Endothelial cell of umbilical vein (primary cell): ENCODE results near the gene GUK1. TPM values are rescaled to one million over a fixed set of nuclear protein-coding genes. Genes with fewer than 3 reads are reported as not detected.

Experiments
- BruUV-seq: library from RNA; stranded (reverse); fragments of 400-500 nt; replicated peaks from 2 replicates; lab custom pipeline; 2021; lab: Mats Ljungman, UMichigan
- CTCF ChIA-PET: fragments of 300-600, 350-600 bp; sonication (Branson Sonifier 250); formaldehyde crosslinking; loops from one replicate; lab custom pipeline; 2021; ENCODE audit warnings: antibody characterized with exemption, inconsistent platforms; lab: Charles Lee
- POLR2A ChIA-PET: fragments of 300-600, 350-600 bp; sonication (Branson Sonifier 250); formaldehyde crosslinking; loops from one replicate; lab custom pipeline; 2021; ENCODE audit warnings: antibody characterized with exemption, inconsistent platforms; lab: Charles Lee
- DNase-seq: peaks from one replicate; pipeline ENCODE4 v3.0.0-alpha.2; 2011; ENCODE audit warnings: low read depth, low spot score
- FAIRE-seq: peaks from 2 replicates; lab custom pipeline; 2011; peaks lifted over from hg19 to GRCh38; lab: Jason Lieb, UNC
- H2AFZ ChIP-seq: 2 replicates; pipeline ENCODE4 v1.6.0; 2012; ENCODE audit warnings: low read depth, low read length, control low read depth, inconsistent platforms
- H3K27ac ChIP-seq: 2 replicates; pipeline ENCODE4 v1.5.1; 2011; ENCODE audit warnings: low read depth, mild to moderate bottlenecking, control low read depth, low read length, moderate library complexity; ENCODE audit not compliant: insufficient read depth
- H3K27me3 ChIP-seq, 2 experiments: 2 replicates each; pipeline versions ENCODE4 v1.6.0 to v1.6.1; 2011; ENCODE audit warnings: low read length in 2 of 2, mixed read lengths in 1 of 2; ENCODE audit not compliant: control insufficient read depth in 2 of 2, insufficient read depth in 2 of 2
- H3K36me3 ChIP-seq, 2 experiments: 2 replicates in 1 of 2; 3 replicates in 1 of 2; pipeline ENCODE4 v1.5.1; 2011; ENCODE audit warnings: low read length in 2 of 2, mild to moderate bottlenecking in 1 of 2, moderate library complexity in 1 of 2; ENCODE audit not compliant: control insufficient read depth in 2 of 2, insufficient read depth in 2 of 2; ENCODE audit errors: extremely low read depth in 1 of 2
- H3K4me1 ChIP-seq: 3 replicates; pipeline ENCODE4 v1.5.1; 2011; ENCODE audit warnings: mild to moderate bottlenecking, low read length; ENCODE audit not compliant: control insufficient read depth, insufficient read depth; ENCODE audit errors: extremely low read depth
- H3K4me2 ChIP-seq: 2 replicates; pipeline ENCODE4 v1.6.1; 2011; ENCODE audit warnings: low read length, control low read depth, mixed read lengths; ENCODE audit not compliant: insufficient read depth
- H3K4me3 ChIP-seq, 3 experiments: fragments of 200-600 bp in 1 of 3; sonication (generic), shearing (Covaris generic) in 1 of 3; replicated peaks in 1 of 3; 2 replicates each; pipeline ENCODE4 v1.5.1; 2011 to 2016; ENCODE audit warnings: control low read depth in 3 of 3, low read length in 3 of 3, mild to moderate bottlenecking in 2 of 3, inconsistent platforms in 1 of 3, low read depth in 1 of 3, moderate library complexity in 1 of 3; ENCODE audit not compliant: insufficient read depth in 1 of 3
- H3K79me2 ChIP-seq: 2 replicates; pipeline ENCODE4 v1.6.0; 2012; ENCODE audit warnings: low read length, inconsistent platforms; ENCODE audit not compliant: control insufficient read depth, insufficient read depth
- H3K9ac ChIP-seq: replicated peaks from 2 replicates; pipeline ENCODE3; 2011; ENCODE audit warnings: low read length, control low read depth; ENCODE audit not compliant: insufficient read depth; ENCODE audit errors: extremely low read depth
- H3K9me1 ChIP-seq: replicated peaks from 3 replicates; pipeline ENCODE4 v1.6.0; 2011; ENCODE audit warnings: mild to moderate bottlenecking, low read length; ENCODE audit not compliant: control insufficient read depth, insufficient read depth; ENCODE audit errors: extremely low read depth
- H3K9me3 ChIP-seq: replicated peaks from 2 replicates; pipeline ENCODE4 v1.5.1; 2012; ENCODE audit warnings: low read length, inconsistent platforms; ENCODE audit not compliant: control insufficient read depth, insufficient read depth
- H4K20me1 ChIP-seq: replicated peaks from 2 replicates; pipeline ENCODE3; 2011; ENCODE audit warnings: mild to moderate bottlenecking, low read length; ENCODE audit not compliant: control insufficient read depth, insufficient read depth; ENCODE audit errors: extremely low read depth
- EZH2 ChIP-seq: IDR thresholded peaks from 2 replicates; pipeline ENCODE4 v1.6.1; 2012; ENCODE audit warnings: borderline replicate concordance, low read depth, mild to moderate bottlenecking, moderate library complexity, low read length, inconsistent platforms; ENCODE audit not compliant: severe bottlenecking
- FOS ChIP-seq: IDR thresholded peaks from 2 replicates; pipeline ENCODE4 v1.6.1; 2011; ENCODE audit warnings: mild to moderate bottlenecking, low read length, moderate library complexity, borderline replicate concordance; ENCODE audit not compliant: insufficient read depth
- GATA2 ChIP-seq: IDR thresholded peaks from 2 replicates; pipeline ENCODE4 v1.7.0; 2011; ENCODE audit warnings: low read depth, mild to moderate bottlenecking, moderate library complexity, mixed read lengths, low read length; ENCODE audit not compliant: insufficient read length, insufficient read depth
- JUN ChIP-seq: IDR thresholded peaks from 2 replicates; pipeline ENCODE4 v1.6.1; 2011; ENCODE audit warnings: borderline replicate concordance, low read depth; ENCODE audit not compliant: insufficient read length, insufficient read depth
- MYC ChIP-seq: IDR thresholded peaks from one replicate; pipeline ENCODE4 v1.6.1; 2011; ENCODE audit warnings: mild to moderate bottlenecking, low read depth, low read length
- POLR2A ChIP-seq: IDR thresholded peaks from 2 replicates; pipeline ENCODE4 v1.6.1; 2012; ENCODE audit warnings: low read depth, mild to moderate bottlenecking, control low read depth, low read length
- POLR2AphosphoS5 ChIP-seq: IDR thresholded peaks from 2 replicates; pipeline ENCODE4 v1.6.1; 2012; ENCODE audit warnings: low read depth, mild to moderate bottlenecking, control low read depth, low read length, moderate library complexity; ENCODE audit not compliant: insufficient read depth
- dilution Hi-C: fragments of 300-500 bp; cut with MboI; formaldehyde crosslinking; loops from one replicate; pipeline ENCODE4 v1.15.0; 2019; ENCODE audit warnings: low sequenced_read_pairs; ENCODE audit not compliant: extremely low pct_ligation_motif_present
- intact Hi-C: fragments of 100-400 bp; cut with micrococcal nuclease; formaldehyde crosslinking; loops from one replicate; pipeline ENCODE4 v1.10.0; 2022
- polyA plus RNA-seq, 4 experiments: library from polyadenylated mRNA; depleted of rRNA in 3 of 4; stranded (reverse) in 3 of 4; unstranded in 1 of 4; fragments of >200 nt; gene quantifications; 2 replicates each; pipeline versions ENCODE4 v1.2.1 to v1.2.3, GENCODE V29; 2011 to 2012; ENCODE audit warnings: missing spikeins in 1 of 4
- total RNA-seq: library from RNA; stranded (reverse); gene quantifications from 2 replicates; pipeline ENCODE4 v1.2.3, GENCODE V29; 2021
- TF ChIP-seq, protein P1 (sequence below): IDR thresholded peaks from 2 replicates; pipeline ENCODE4 v1.6.1; 2011; ENCODE audit not compliant: insufficient read depth, insufficient read length
- TF ChIP-seq, protein P2 (sequence below), 2 donors: IDR thresholded peaks; 1 replicate in 1 of 2; 2 replicates in 1 of 2; pipeline ENCODE4 v1.5.1; 2011; ENCODE audit warnings: low read length in 2 of 2, mild to moderate bottlenecking in 2 of 2, moderate library complexity in 2 of 2, control low read depth in 1 of 2, inconsistent platforms in 1 of 2, low read depth in 1 of 2; ENCODE audit not compliant: insufficient read depth in 1 of 2; ENCODE audit errors: extremely low read depth in 1 of 2

GUK1 gene
- total and polyA plus RNA-seq, 2 donors (not counting 3 experiments of a cell fraction or from before 2014, with no cell fraction given): 239 to 742 TPM

- ChIA-PET POLR2A (no interaction called here), CTCF (no interaction called here)
- Histone ChIP-seq H3K9me1 (no peaks in the 10 kb centered on the region), H3K9ac (no peak overlapping the region), H3K4me2 (no peak overlapping the region), H2AFZ (no peak overlapping the region), H3K27ac (no peak overlapping the region), H4K20me1 (no peaks in the 10 kb centered on the region), H3K4me3 (no peak overlapping the region), H3K27me3 (no peaks in the 10 kb centered on the region), H3K4me1 (peaks cover 23% of the 10 kb centered on the region), H3K9me3 (no peaks in the 10 kb centered on the region), H3K79me2 (peaks cover 1% of the 10 kb centered on the region), H3K36me3 (no peaks in the 10 kb centered on the region)
- dilution Hi-C loops (no loop called here), intact Hi-C loops (loop anchor here (10.0 kb wide), 1 partner anchor 377 kb away; no protein-coding TSS in a partner anchor)
- DNase-seq (no peak), FAIRE-seq (no peak)
- TF ChIP-seq, protein P1, sequence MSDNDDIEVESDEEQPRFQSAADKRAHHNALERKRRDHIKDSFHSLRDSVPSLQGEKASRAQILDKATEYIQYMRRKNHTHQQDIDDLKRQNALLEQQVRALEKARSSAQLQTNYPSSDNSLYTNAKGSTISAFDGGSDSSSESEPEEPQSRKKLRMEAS: no peak
- no peak for TF ChIP-seq EZH2
- no peak for TF ChIP-seq FOS
- TF ChIP-seq JUN: no peak
- no peak for TF ChIP-seq MYC
- TF ChIP-seq GATA2: no peak
- BruUV-seq: no TSS peak
Observed at GRCh38 chr1:228161362-228161761, 21.3 kb downstream of the GUK1 start.

DNA sequence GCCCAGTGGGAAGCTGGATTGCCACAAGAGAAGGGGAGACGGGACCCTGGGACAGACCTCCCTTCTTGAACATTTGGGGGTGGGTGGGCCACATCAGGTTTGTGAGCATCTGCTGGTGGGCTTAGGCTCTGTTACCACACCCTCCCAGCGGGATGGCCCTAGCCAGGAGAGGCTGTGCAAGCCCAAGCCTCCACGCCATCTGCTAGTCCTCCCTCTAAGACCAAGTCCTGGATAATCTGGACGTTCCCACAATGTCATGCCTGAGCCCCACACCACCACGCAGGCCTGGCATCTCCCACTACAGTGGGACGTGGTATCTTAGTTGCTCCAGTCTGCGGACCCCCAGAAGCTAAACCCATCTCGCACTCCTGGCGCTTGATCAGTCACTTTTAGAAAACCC is 21.8 kb downstream of the GUK1 start:
- TF ChIP-seq EZH2 (no peak), FOS (no peak), POLR2A (no peak), POLR2AphosphoS5 (no peak), MYC (no peak), JUN (no peak)
- TF ChIP-seq, protein P2, sequence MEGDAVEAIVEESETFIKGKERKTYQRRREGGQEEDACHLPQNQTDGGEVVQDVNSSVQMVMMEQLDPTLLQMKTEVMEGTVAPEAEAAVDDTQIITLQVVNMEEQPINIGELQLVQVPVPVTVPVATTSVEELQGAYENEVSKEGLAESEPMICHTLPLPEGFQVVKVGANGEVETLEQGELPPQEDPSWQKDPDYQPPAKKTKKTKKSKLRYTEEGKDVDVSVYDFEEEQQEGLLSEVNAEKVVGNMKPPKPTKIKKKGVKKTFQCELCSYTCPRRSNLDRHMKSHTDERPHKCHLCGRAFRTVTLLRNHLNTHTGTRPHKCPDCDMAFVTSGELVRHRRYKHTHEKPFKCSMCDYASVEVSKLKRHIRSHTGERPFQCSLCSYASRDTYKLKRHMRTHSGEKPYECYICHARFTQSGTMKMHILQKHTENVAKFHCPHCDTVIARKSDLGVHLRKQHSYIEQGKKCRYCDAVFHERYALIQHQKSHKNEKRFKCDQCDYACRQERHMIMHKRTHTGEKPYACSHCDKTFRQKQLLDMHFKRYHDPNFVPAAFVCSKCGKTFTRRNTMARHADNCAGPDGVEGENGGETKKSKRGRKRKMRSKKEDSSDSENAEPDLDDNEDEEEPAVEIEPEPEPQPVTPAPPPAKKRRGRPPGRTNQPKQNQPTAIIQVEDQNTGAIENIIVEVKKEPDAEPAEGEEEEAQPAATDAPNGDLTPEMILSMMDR (IDR thresholded peaks at IDR 0.05; ENCODE audit: extremely low read depth in 1 of 2, insufficient read depth in 1 of 2, low read depth in 1 of 2, low read length in 2 of 2): no peak
- TF ChIP-seq, protein P1: no peak
- Histone ChIP-seq H3K4me1 (peaks cover 28% of the 10 kb centered on the region), H3K27ac (peak overlapping the region; percentile 51), H2AFZ (peak overlapping the region; percentile 25), H3K27me3 (no peaks in the 10 kb centered on the region), H3K9me1 (no peaks in the 10 kb centered on the region), H3K9ac (no peak overlapping the region), H3K36me3 (no peaks in the 10 kb centered on the region), H3K4me2 (no peak overlapping the region), H4K20me1 (no peaks in the 10 kb centered on the region), H3K79me2 (peaks cover 6% of the 10 kb centered on the region), H3K9me3 (no peaks in the 10 kb centered on the region), H3K4me3 (no peak overlapping the region)
- ChIA-PET CTCF (interaction anchor here (1.0 to 1.2 kb wide), 3 partner anchors 12 to 162 kb away, joined by 3 to 5 read pairs (median 4); no protein-coding TSS in a partner anchor), POLR2A (no interaction called here)
- dilution Hi-C loops (no loop called here), intact Hi-C loops (loop anchor here (1.0 to 10.0 kb wide), 2 partner anchors 14 to 377 kb away; no protein-coding TSS in a partner anchor)
- FAIRE-seq (no peak), DNase-seq (no peak)
- BruUV-seq: no TSS peak
